H9 (cell line): ENCODE results near the gene MYO10. TPM values are rescaled to one million over a fixed set of nuclear protein-coding genes. Genes with fewer than 3 reads are reported as not detected.

Experiments used
- DNase-seq: peaks from one replicate; pipeline ENCODE4 v3.0.0-alpha.2; 2017
- H2AFZ ChIP-seq: one replicate; pipeline ENCODE4 v1.6.1; 2013; ENCODE audit warnings: mild to moderate bottlenecking, low read length, control low read depth, moderate library complexity
- H2AK5ac ChIP-seq: 2 replicates; pipeline ENCODE4 v1.6.1; 2013; ENCODE audit warnings: low read length, control low read depth, mixed read lengths; ENCODE audit not compliant: insufficient read length
- H2BK120ac ChIP-seq: one replicate; pipeline ENCODE4 v1.6.1; 2013; ENCODE audit warnings: low read depth, mild to moderate bottlenecking, low read length, control low read depth, inconsistent platforms; ENCODE audit not compliant: poor library complexity, severe bottlenecking
- H2BK12ac ChIP-seq: 2 replicates; pipeline ENCODE4 v1.6.1; 2013; ENCODE audit warnings: low read length, control low read depth, mixed read lengths, low read depth; ENCODE audit not compliant: insufficient read length
- H2BK15ac ChIP-seq: 2 replicates; pipeline ENCODE4 v1.6.1; 2013; ENCODE audit warnings: low read depth, low read length, control low read depth
- H2BK20ac ChIP-seq: one replicate; pipeline ENCODE4 v1.6.1; 2013; ENCODE audit warnings: low read depth, mild to moderate bottlenecking, low read length, control low read depth, inconsistent platforms; ENCODE audit not compliant: poor library complexity, severe bottlenecking
- H2BK5ac ChIP-seq: 2 replicates; pipeline ENCODE4 v1.6.1; 2013; ENCODE audit warnings: low read length, control low read depth, mixed read lengths; ENCODE audit not compliant: insufficient read length
- H3K14ac ChIP-seq: 2 replicates; pipeline ENCODE4 v1.6.1; 2013; ENCODE audit warnings: low read length, control low read depth; ENCODE audit not compliant: insufficient read depth
- H3K18ac ChIP-seq: 2 replicates; pipeline ENCODE4 v1.6.1; 2013; ENCODE audit warnings: low read depth, mild to moderate bottlenecking, mixed read lengths, low read length, control low read depth; ENCODE audit not compliant: insufficient read length
- H3K23ac ChIP-seq: 2 replicates; pipeline ENCODE4 v1.6.1; 2013; ENCODE audit warnings: low read length, control low read depth, mixed read lengths, low read depth; ENCODE audit not compliant: insufficient read length
- H3K23me2 ChIP-seq: 2 replicates; pipeline ENCODE4 v1.6.1; 2013; ENCODE audit warnings: low read depth, mild to moderate bottlenecking, mixed read lengths, low read length, control low read depth; ENCODE audit not compliant: insufficient read length, poor library complexity, severe bottlenecking
- H3K27ac ChIP-seq: 2 replicates; pipeline ENCODE4 v1.5.1; 2013; ENCODE audit warnings: low read length, control low read depth, mixed read lengths, low read depth; ENCODE audit not compliant: insufficient read length
- H3K27me3 ChIP-seq: 2 replicates; pipeline ENCODE4 v1.6.1; 2013; ENCODE audit warnings: low read length, control low read depth, inconsistent platforms; ENCODE audit not compliant: insufficient read depth
- H3K4ac ChIP-seq: 2 replicates; pipeline ENCODE4 v1.6.1; 2013; ENCODE audit warnings: low read depth, mild to moderate bottlenecking, control low read depth, inconsistent platforms, low read length, moderate library complexity
- H3K4me1 ChIP-seq: 2 replicates; pipeline ENCODE4 v1.6.1; 2013; ENCODE audit warnings: low read length, control low read depth, inconsistent platforms; ENCODE audit not compliant: insufficient read depth
- H3K4me2 ChIP-seq: 2 replicates; pipeline ENCODE4 v1.6.1; 2013; ENCODE audit warnings: low read length, control low read depth, mixed read lengths; ENCODE audit not compliant: insufficient read length, insufficient read depth
- H3K56ac ChIP-seq: 2 replicates; pipeline ENCODE4 v1.6.1; 2013; ENCODE audit warnings: low read depth, mild to moderate bottlenecking, mixed read lengths, low read length, control low read depth; ENCODE audit not compliant: insufficient read length
- H3K79me1 ChIP-seq: 2 replicates; pipeline ENCODE4 v1.6.1; 2013; ENCODE audit warnings: low read depth, mild to moderate bottlenecking, moderate library complexity, low read length, control low read depth, inconsistent platforms; ENCODE audit not compliant: insufficient read depth, poor library complexity, severe bottlenecking
- H3K79me2 ChIP-seq: 2 replicates; pipeline ENCODE4 v1.6.1; 2013; ENCODE audit warnings: low read length, control low read depth, inconsistent platforms; ENCODE audit not compliant: insufficient read depth
- H3K9ac ChIP-seq: 2 replicates; pipeline ENCODE4 v1.6.1; 2013; ENCODE audit warnings: low read length, control low read depth, mixed read lengths; ENCODE audit not compliant: insufficient read length; ENCODE audit errors: extremely low read depth
- H3K9me3 ChIP-seq: one replicate; pipeline ENCODE4 v1.6.1; 2013; ENCODE audit warnings: low read depth, low read length, inconsistent platforms; ENCODE audit not compliant: control insufficient read depth
- H3T11ph ChIP-seq: one replicate; pipeline ENCODE4 v1.6.1; 2013; ENCODE audit warnings: mild to moderate bottlenecking, low read length, control low read depth, inconsistent platforms
- H4K20me1 ChIP-seq: one replicate; pipeline ENCODE4 v1.6.1; 2013; ENCODE audit not compliant: control insufficient read depth, insufficient read length, insufficient read depth
- H4K5ac ChIP-seq: 2 replicates; pipeline ENCODE4 v1.6.1; 2013; ENCODE audit warnings: low read depth, mild to moderate bottlenecking, mixed read lengths, low read length, control low read depth; ENCODE audit not compliant: insufficient read length
- H4K8ac ChIP-seq: replicated peaks from 2 replicates; pipeline ENCODE4 v1.6.1; 2013; ENCODE audit warnings: low read length, control low read depth, mixed read lengths, low read depth; ENCODE audit not compliant: insufficient read length
- H4K91ac ChIP-seq: 2 replicates; pipeline ENCODE4 v1.6.1; 2013; ENCODE audit warnings: low read depth, mild to moderate bottlenecking, moderate library complexity, mixed read lengths, low read length, control low read depth; ENCODE audit not compliant: insufficient read length
- H3K27ac Mint-ChIP-seq, 3 experiments: 2 replicates in 2 of 3; 3 replicates in 1 of 3; pipeline ENCODE4 v1.8.0; 2020 to 2021; ENCODE audit warnings: mixed read lengths in 3 of 3, mild to moderate bottlenecking in 1 of 3, moderate library complexity in 1 of 3
- H3K27me3 Mint-ChIP-seq: 2 replicates; pipeline ENCODE4 v1.8.0; 2021; ENCODE audit warnings: low read depth, mild to moderate bottlenecking, moderate library complexity, mixed read lengths
- H3K36me3 Mint-ChIP-seq, 3 experiments: 2 replicates in 2 of 3; 3 replicates in 1 of 3; pipeline ENCODE4 v1.8.0; 2020 to 2021; ENCODE audit warnings: low read depth in 3 of 3, mixed read lengths in 3 of 3; ENCODE audit not compliant: insufficient read depth in 1 of 3
- H3K4me1 Mint-ChIP-seq, 2 experiments: 2 replicates each; pipeline ENCODE4 v1.8.0; 2020; ENCODE audit warnings: mixed read lengths in 2 of 2
- H3K4me3 Mint-ChIP-seq, 2 experiments: 2 replicates in 1 of 2; 3 replicates in 1 of 2; pipeline ENCODE4 v1.8.0; 2020 to 2021; ENCODE audit warnings: mild to moderate bottlenecking in 2 of 2, mixed read lengths in 2 of 2, moderate library complexity in 1 of 2
- H3K9me3 Mint-ChIP-seq, 2 experiments: 2 replicates in 1 of 2; 3 replicates in 1 of 2; pipeline ENCODE4 v1.8.0; 2020; ENCODE audit warnings: mild to moderate bottlenecking in 2 of 2, mixed read lengths in 2 of 2, moderate library complexity in 1 of 2
- WGBS: extraction: QIAGEN DNeasy Blood & Tissue Kit; methylation state at CpG from one replicate; pipeline ENCODE4 v1.1.7; 2013; ENCODE audit warnings: missing lambda C conversion rate, low lambda C conversion rate, mixed read lengths; ENCODE audit not compliant: insufficient read length; ENCODE audit errors: extremely low coverage; 5-methylcytosine and 5-hydroxymethylcytosine counted together
- total RNA-seq: library from RNA; stranded (reverse); gene quantifications from 2 replicates; pipeline ENCODE4 v1.2.1, GENCODE V29; 2021
- TF ChIP-seq, protein P1 (sequence below): fragments of 200-600 bp; sonication (generic); conservative IDR thresholded peaks from 3 replicates; pipeline ENCODE4 v1.8.0; 2021; ENCODE audit warnings: antibody characterized with exemption, mild to moderate bottlenecking

The MYO10 gene
- total RNA-seq, 1 experiment from 2014 or later, result 127 TPM

DNA sequence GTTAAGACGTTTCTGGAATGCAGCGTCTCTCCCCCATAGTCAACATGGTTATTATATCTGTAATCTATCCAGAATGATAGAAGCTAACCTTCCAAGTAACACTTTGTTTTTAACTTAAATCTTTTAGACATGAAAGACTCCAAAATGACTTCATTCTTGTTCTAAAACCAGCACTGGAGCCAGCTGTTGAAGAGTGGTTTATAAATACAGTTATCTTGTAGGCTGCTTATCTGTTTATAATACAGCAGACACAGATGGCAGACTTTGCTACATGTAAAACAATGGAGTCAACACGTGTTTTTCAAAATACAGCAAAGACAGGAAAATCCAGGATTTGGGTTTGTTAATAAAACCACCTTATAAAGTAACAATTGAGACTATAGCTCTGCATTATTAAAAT lies 270.5 kb downstream of the MYO10 start:
- Mint-ChIP-seq H3K4me1 (no peaks in the 10 kb centered on the region), H3K9me3 (no peaks in the 10 kb centered on the region), H3K27me3 (no peaks in the 10 kb centered on the region; the same call in 1 of the 2 replicates), H3K36me3 (peaks cover 38 to 64% (median 61%) of the 10 kb centered on the region in 3 experiments; a peak in 6 of 7 replicates), H3K27ac (no peak overlapping the region), H3K4me3 (no peak overlapping the region)
- Histone ChIP-seq H4K8ac (no peak overlapping the region), H2BK5ac (no peak overlapping the region), H3K4ac (no peak overlapping the region), H3K4me1 (no peaks in the 10 kb centered on the region), H3K79me2 (no peaks in the 10 kb centered on the region), H2BK15ac (no peak overlapping the region), H3K27me3 (no peaks in the 10 kb centered on the region), H3K79me1 (no peaks in the 10 kb centered on the region), H2AK5ac (no peak overlapping the region), H3K56ac (no peak overlapping the region), H3K23ac (no peak overlapping the region), H2BK20ac (no peak overlapping the region), H4K5ac (no peak overlapping the region), H4K20me1 (no peaks in the 10 kb centered on the region), H3K14ac (no peak overlapping the region), H3T11ph (no peak overlapping the region), H3K27ac (no peak overlapping the region), H3K18ac (no peak overlapping the region), H3K23me2 (no peaks in the 10 kb centered on the region), H3K9me3 (no peaks in the 10 kb centered on the region), H3K9ac (no peak overlapping the region), H2AFZ (no peak overlapping the region), H4K91ac (no peak overlapping the region), H2BK12ac (no peak overlapping the region), H2BK120ac (no peak overlapping the region), H3K4me2 (no peak overlapping the region)
- DNase-seq, result no peak
- TF ChIP-seq, protein P1, sequence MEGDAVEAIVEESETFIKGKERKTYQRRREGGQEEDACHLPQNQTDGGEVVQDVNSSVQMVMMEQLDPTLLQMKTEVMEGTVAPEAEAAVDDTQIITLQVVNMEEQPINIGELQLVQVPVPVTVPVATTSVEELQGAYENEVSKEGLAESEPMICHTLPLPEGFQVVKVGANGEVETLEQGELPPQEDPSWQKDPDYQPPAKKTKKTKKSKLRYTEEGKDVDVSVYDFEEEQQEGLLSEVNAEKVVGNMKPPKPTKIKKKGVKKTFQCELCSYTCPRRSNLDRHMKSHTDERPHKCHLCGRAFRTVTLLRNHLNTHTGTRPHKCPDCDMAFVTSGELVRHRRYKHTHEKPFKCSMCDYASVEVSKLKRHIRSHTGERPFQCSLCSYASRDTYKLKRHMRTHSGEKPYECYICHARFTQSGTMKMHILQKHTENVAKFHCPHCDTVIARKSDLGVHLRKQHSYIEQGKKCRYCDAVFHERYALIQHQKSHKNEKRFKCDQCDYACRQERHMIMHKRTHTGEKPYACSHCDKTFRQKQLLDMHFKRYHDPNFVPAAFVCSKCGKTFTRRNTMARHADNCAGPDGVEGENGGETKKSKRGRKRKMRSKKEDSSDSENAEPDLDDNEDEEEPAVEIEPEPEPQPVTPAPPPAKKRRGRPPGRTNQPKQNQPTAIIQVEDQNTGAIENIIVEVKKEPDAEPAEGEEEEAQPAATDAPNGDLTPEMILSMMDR, result no peak
- no CpG with 5 or more reads among the region's 3 CpGs for WGBS
